GM12878 (cell line): ENCODE data around the gene ATG13. TPM values are rescaled to one million over a fixed set of nuclear protein-coding genes. Genes with fewer than 3 reads are reported as not detected.

Source experiments
- ATAC-seq: fragments of 200-7000 bp; cut with Tn5 transposase; 3 replicates; pipeline ENCODE4 v1.9.1; 2020; ENCODE audit warnings: mild to moderate bottlenecking, moderate library complexity
- BruUV-seq: library from RNA; stranded (reverse); fragments of 400-500 nt; replicated peaks from 2 replicates; lab custom pipeline; 2021; lab: Mats Ljungman, UMichigan
- CTCF ChIA-PET: fragments of 300-600 bp; sonication (Branson Sonifier 250); formaldehyde crosslinking; extraction: SDS; loops from one replicate; lab custom pipeline; 2021; ENCODE audit warnings: inconsistent platforms; lab: Yijun Ruan, JAX
- POLR2A ChIA-PET: fragments of 350-600 bp; formaldehyde crosslinking; extraction: SDS; loops from one replicate; lab custom pipeline; 2021; ENCODE audit warnings: inconsistent platforms; lab: Charles Lee
- RAD21 ChIA-PET: fragments of 300-600 bp; sonication (Branson Sonifier 250); formaldehyde crosslinking; loops from one replicate; lab custom pipeline; 2023; ENCODE audit warnings: antibody characterized with exemption; ENCODE audit not compliant: unreplicated experiment; lab: Charles Lee
- SMC1A ChIA-PET: fragments of 300-600 bp; sonication (Branson Sonifier 250); formaldehyde crosslinking; loops from one replicate; lab custom pipeline; 2023; ENCODE audit not compliant: unreplicated experiment, uncharacterized antibody; lab: Charles Lee
- DNase-seq: peaks from one replicate; pipeline ENCODE4 v3.0.0-alpha.2; 2011; ENCODE audit warnings: low read depth, low spot score
- FAIRE-seq: peaks from 3 replicates; lab custom pipeline; 2011; peaks lifted over from hg19 to GRCh38; lab: Jason Lieb, UNC
- H2AFZ ChIP-seq: 2 replicates; pipeline ENCODE4 v1.6.0; 2011; ENCODE audit warnings: low read depth, low read length, control low read depth; ENCODE audit not compliant: control insufficient read depth
- H3K27ac ChIP-seq: 2 replicates; pipeline ENCODE4 v1.5.1; 2011; ENCODE audit warnings: control low read depth; ENCODE audit not compliant: control insufficient read depth, insufficient read depth
- H3K27me3 ChIP-seq, 2 experiments: replicated peaks in 1 of 2; 2 replicates each; pipeline versions ENCODE4 v1.6.0 to v1.6.1; 2011; ENCODE audit warnings: low read length in 1 of 2; ENCODE audit not compliant: control insufficient read depth in 2 of 2, insufficient read depth in 2 of 2
- H3K36me3 ChIP-seq, 2 experiments: 2 replicates each; pipeline ENCODE4 v1.5.1; 2011; ENCODE audit warnings: low read length in 1 of 2; ENCODE audit not compliant: control insufficient read depth in 2 of 2, insufficient read depth in 2 of 2
- H3K4me1 ChIP-seq: 2 replicates; pipeline ENCODE4 v1.6.1; 2011; ENCODE audit warnings: mild to moderate bottlenecking, low read length, moderate library complexity, mixed read lengths; ENCODE audit not compliant: control insufficient read depth, insufficient read depth
- H3K4me2 ChIP-seq: 2 replicates; pipeline ENCODE4 v1.6.0; 2011; ENCODE audit warnings: control low read depth; ENCODE audit not compliant: control insufficient read depth, insufficient read depth
- H3K4me3 ChIP-seq: fragments of 200-600 bp; sonication (generic); 2 replicates; pipeline ENCODE4 v1.5.1; 2016
- H3K79me2 ChIP-seq: 2 replicates; pipeline ENCODE4 v1.6.0; 2011; ENCODE audit warnings: low read length; ENCODE audit not compliant: control insufficient read depth, insufficient read depth
- H3K9ac ChIP-seq: 2 replicates; pipeline ENCODE4 v1.8.0; 2011; ENCODE audit warnings: low read length, control low read depth, mixed read lengths; ENCODE audit not compliant: control insufficient read depth, insufficient read depth
- H3K9me3 ChIP-seq: replicated peaks from 3 replicates; pipeline ENCODE4 v1.5.1; 2011; ENCODE audit warnings: mild to moderate bottlenecking, low read length; ENCODE audit not compliant: control insufficient read depth, insufficient read depth
- H4K20me1 ChIP-seq: 2 replicates; pipeline ENCODE4 v1.6.0; 2011; ENCODE audit not compliant: control insufficient read depth, insufficient read depth
- CREB1 ChIP-seq: IDR thresholded peaks from 2 replicates; pipeline ENCODE4 v1.6.1; 2012; ENCODE audit warnings: low read depth, mild to moderate bottlenecking, inconsistent platforms
- GATAD2B ChIP-seq: fragments of 450-650 bp; conservative IDR thresholded peaks from 2 replicates; pipeline ENCODE4 v1.6.1; 2017; ENCODE audit warnings: low read depth, mild to moderate bottlenecking, moderate library complexity
- HCFC1 ChIP-seq: fragments of 150-350 bp; IDR thresholded peaks from 2 replicates; pipeline ENCODE4 v1.6.1; 2014; ENCODE audit warnings: low read length
- JUND ChIP-seq: IDR thresholded peaks from 2 replicates; pipeline ENCODE4 v1.6.1; 2012; ENCODE audit warnings: low read depth, mild to moderate bottlenecking, low read length, improper control_type of control experiment, moderate library complexity
- MAX ChIP-seq: IDR thresholded peaks from 2 replicates; pipeline ENCODE4 v1.6.1; 2012; ENCODE audit warnings: low read depth, low read length, improper control_type of control experiment
- MEF2B ChIP-seq: fragments of 450-650 bp; IDR thresholded peaks from 2 replicates; pipeline ENCODE4 v1.6.1; 2018; ENCODE audit warnings: mild to moderate bottlenecking, moderate library complexity; ENCODE audit not compliant: partially characterized antibody, poor library complexity, severe bottlenecking
- MTA2 ChIP-seq: fragments of 450-650 bp; IDR thresholded peaks from 2 replicates; pipeline ENCODE4 v1.6.1; 2016; ENCODE audit warnings: low read depth, mild to moderate bottlenecking, moderate library complexity
- MXI1 ChIP-seq: fragments of 150-350 bp; IDR thresholded peaks from 2 replicates; pipeline ENCODE4 v1.6.1; 2011; ENCODE audit warnings: low read depth, mild to moderate bottlenecking, inconsistent platforms, low read length, improper control_type of control experiment
- NR2C2 ChIP-seq: IDR thresholded peaks from 2 replicates; pipeline ENCODE4 v1.6.1; 2011; ENCODE audit warnings: borderline replicate concordance, low read depth; ENCODE audit not compliant: control insufficient read depth, insufficient read length
- PBX3 ChIP-seq: IDR thresholded peaks from 2 replicates; pipeline ENCODE4 v1.6.1; 2011; ENCODE audit warnings: mild to moderate bottlenecking, low read depth, low read length, moderate library complexity; ENCODE audit not compliant: insufficient replicate concordance
- PML ChIP-seq: IDR thresholded peaks from 2 replicates; pipeline ENCODE4 v1.6.1; 2012; ENCODE audit warnings: low read length, inconsistent platforms
- POLR2AphosphoS5 ChIP-seq: IDR thresholded peaks from 2 replicates; pipeline ENCODE4 v1.6.1; 2011; ENCODE audit warnings: mild to moderate bottlenecking, low read length, inconsistent platforms
- SUZ12 ChIP-seq: fragments of 200-600 bp; sonication (generic); IDR thresholded peaks from one replicate; pipeline ENCODE4 v1.6.1; 2018; ENCODE audit warnings: antibody characterized with exemption, mild to moderate bottlenecking; ENCODE audit not compliant: unreplicated experiment
- USF1 ChIP-seq: IDR thresholded peaks from 2 replicates; pipeline ENCODE4 v1.6.1; 2011; ENCODE audit warnings: borderline replicate concordance, low read depth, mild to moderate bottlenecking, moderate library complexity, mixed read lengths, low read length; ENCODE audit not compliant: insufficient read depth; ENCODE audit errors: extremely low read length
- ZNF207 ChIP-seq: fragments of 450-650 bp; IDR thresholded peaks from 2 replicates; pipeline ENCODE4 v1.6.1; 2014; ENCODE audit warnings: antibody characterized with exemption, mild to moderate bottlenecking, borderline replicate concordance
- ZNF687 ChIP-seq: fragments of 450-650 bp; IDR thresholded peaks from 2 replicates; pipeline ENCODE4 v1.6.1; 2017; ENCODE audit warnings: mild to moderate bottlenecking, moderate library complexity
- WGBS: methylation state at CpG from one replicate; pipeline ENCODE4 v1.1.6; 2016; ENCODE audit warnings: low lambda C conversion rate; ENCODE audit not compliant: insufficient replicate concordance, insufficient coverage; ENCODE audit errors: missing lambda C conversion rate; 5-methylcytosine and 5-hydroxymethylcytosine counted together
- in situ Hi-C: fragments of 300-500 bp; cut with MboI; formaldehyde crosslinking; loops from 9 replicates; pipeline ENCODE4 v1.14.3; 2018; ENCODE audit warnings: mixed read lengths
- intact Hi-C: fragments of 100-400 bp; cut with micrococcal nuclease; formaldehyde crosslinking; loops from one replicate; pipeline ENCODE4 v1.14.2; 2022; ENCODE audit not compliant: unreplicated experiment
- polyA plus RNA-seq, 11 experiments: library from polyadenylated mRNA; depleted of rRNA in 4 of 11; unstranded in 6 of 11; stranded (reverse) in 5 of 11; fragments of >200 nt; fragmentation: Nextera tagmentation in 4 of 11; fragmentation: Illumina TruSeq in 1 of 11; extraction: Ambion mirVana in 4 of 11; extraction: Trizol in 1 of 11; gene quantifications; 1 replicate in 1 of 11; 2 replicates in 10 of 11; pipeline versions ENCODE4 v1.2.1 to v1.2.3, GENCODE V29; 2011 to 2016; ENCODE audit warnings: inconsistent platforms in 2 of 11, missing spikeins in 2 of 11, low read depth in 1 of 11
- total RNA-seq, 4 experiments: library from RNA; depleted of rRNA in 3 of 4; stranded (reverse); fragments of >200 nt in 3 of 4; fragmentation: Illumina TruSeq in 1 of 4; extraction: Trizol in 1 of 4; gene quantifications; 2 replicates each; pipeline versions ENCODE4 v1.2.1 to v1.2.3, GENCODE V29; 2013 to 2021

The ATG13 gene
- total and polyA plus RNA-seq, 10 of the 15 experiments (the other 5 are each of a cell fraction or from before 2014, with no cell fraction given): 10.9 to 61.6 (median 50.9) TPM

GRCh38 chr11:46597155-46597554 lies 20.2 kb upstream of the ATG13 start:
- FAIRE-seq (no peak), ATAC-seq (no peak), DNase-seq (no peak)
- ChIA-PET RAD21 (no interaction called here), SMC1A (no interaction called here), CTCF (interaction anchor here (0.7 kb wide), 1 partner anchor 20 kb away, joined by 3 read pairs; no protein-coding TSS in a partner anchor), POLR2A (no interaction called here)
- Histone ChIP-seq H2AFZ (no peak overlapping the region), H3K27me3 (no peaks in the 10 kb centered on the region), H3K9ac (no peak overlapping the region), H3K4me3 (no peak overlapping the region), H3K79me2 (peaks cover 17% of the 10 kb centered on the region), H4K20me1 (no peaks in the 10 kb centered on the region), H3K4me2 (no peak overlapping the region), H3K27ac (no peak overlapping the region), H3K9me3 (no peaks in the 10 kb centered on the region), H3K4me1 (0 out of 2 replicates have a peak, but pooled peaks cover 3% of the 10 kb centered on the region), H3K36me3 (no peaks in the 10 kb centered on the region)
- 92% methylated on average over 1 of the region's 1 CpG for WGBS
- BruUV-seq: no TSS peak
- in situ Hi-C loops (no loop called here), intact Hi-C loops (no loop called here)
- TF ChIP-seq CREB1 (no peak), POLR2AphosphoS5 (no peak), MTA2 (no peak), PBX3 (no peak), ZNF687 (no peak), JUND (no peak), MEF2B (no peak), MXI1 (no peak), HCFC1 (no peak), SUZ12 (no peak), PML (no peak), NR2C2 (no peak), ZNF207 (no peak), USF1 (no peak), MAX (no peak), GATAD2B (no peak)
